ENCODE data around the gene GSTO2. TPM values are rescaled to one million over a fixed set of nuclear protein-coding genes. Genes with fewer than 3 reads are reported as not detected.

Gene GSTO2
- total RNA-seq, 3 donors from 2014 or later (not counting 1 experiment from before 2014, with no cell fraction given), result 0.75 to 1.4 (median 0.84) TPM

GRCh38 chr10:104334561-104334960 is 65.6 kb downstream of the GSTO2 start:
- Histone ChIP-seq H3K4me3 (ENCODE audit: low read length) (no peak overlapping the region), H3K4me1 (ENCODE audit: control insufficient read depth, insufficient read depth, low read length) (peaks cover 78% of the 10 kb centered on the region), H3K27me3 (ENCODE audit: control insufficient read depth, insufficient read depth, low read length) (no peaks in the 10 kb centered on the region), H3K36me3 (ENCODE audit: control insufficient read depth, insufficient read depth, low read length) (peaks cover 13% of the 10 kb centered on the region), H3K9me3 (ENCODE audit: control insufficient read depth, insufficient read depth, low read length) (no peaks in the 10 kb centered on the region), H3K27ac (ENCODE audit: low read length) (peak overlapping the region; percentile 94)
- H3K4me1 Mint-ChIP-seq, result peaks cover 81 to 87% of the 10 kb centered on the region in 2 donors
- H3K27ac Mint-ChIP-seq, result peak overlapping the region; percentile 98 to 100
- no peak for TF ChIP-seq CTCF (IDR thresholded peaks at IDR 0.05)
- no peak for ATAC-seq
- H3K27me3 Mint-ChIP-seq (ENCODE audit: low read depth in 2 of 2), result no peaks in the 10 kb centered on the region
- intact Hi-C loops (cut with micrococcal nuclease), result no loop called here
- no peak for DNase-seq
- H3K36me3 Mint-ChIP-seq, result peaks cover 6% of the 10 kb centered on the region
- 95% methylated on average over 6 of the region's 6 CpGs for WGBS (ENCODE audit: insufficient coverage)
- H3K9me3 Mint-ChIP-seq, result no peaks in the 10 kb centered on the region
- peak overlapping the region; percentile 72 for H3K4me3 Mint-ChIP-seq

- Histone ChIP-seq H3K36me3 (ENCODE audit: control insufficient read depth, insufficient read depth, low read length) (peaks cover 13% of the 10 kb centered on the region), H3K9me3 (ENCODE audit: control insufficient read depth, insufficient read depth, low read length) (no peaks in the 10 kb centered on the region), H3K27me3 (ENCODE audit: control insufficient read depth, insufficient read depth, low read length) (no peaks in the 10 kb centered on the region), H3K27ac (ENCODE audit: low read length) (peak overlapping the region; percentile 94), H3K4me3 (ENCODE audit: low read length) (no peak overlapping the region), H3K4me1 (ENCODE audit: control insufficient read depth, insufficient read depth, low read length) (peaks cover 72% of the 10 kb centered on the region)
- DNase-seq (peak in 1 of 2 donors; percentile 33), ATAC-seq (no peak)
- no peaks in the 10 kb centered on the region for H3K9me3 Mint-ChIP-seq
- intact Hi-C loops (cut with micrococcal nuclease), result loop anchor here (5.0 kb wide), 1 partner anchor 213 kb away; the partner anchor contains the start of gene SFR1
- 77% methylated on average over 13 of the region's 13 CpGs for WGBS (ENCODE audit: insufficient coverage)
- H3K36me3 Mint-ChIP-seq, result peaks cover 6% of the 10 kb centered on the region
- H3K4me3 Mint-ChIP-seq, result peak overlapping the region; percentile 72
- peaks cover 78 to 85% of the 10 kb centered on the region in 2 donors for H3K4me1 Mint-ChIP-seq
- no peak for TF ChIP-seq CTCF (IDR thresholded peaks at IDR 0.05)
- peaks cover 0 to 2% of the 10 kb centered on the region in 2 donors for H3K27me3 Mint-ChIP-seq (ENCODE audit: low read depth in 2 of 2)
- peak overlapping the region; percentile 98 to 100 for H3K27ac Mint-ChIP-seq
Measured at GRCh38 chr10:104334965-104335650, 66.1 kb downstream of the GSTO2 start.

GRCh38 chr10:104336821-104337467 is 68.0 kb downstream of the GSTO2 start:
- DNase-seq (peak in 1 of 2 donors; percentile 27), ATAC-seq (no peak)
- H3K9me3 Mint-ChIP-seq, result no peaks in the 10 kb centered on the region
- no peaks in the 10 kb centered on the region for H3K27me3 ChIP-seq (ENCODE audit: control insufficient read depth, insufficient read depth, low read length)
- 15% methylated on average over 12 of the region's 12 CpGs for WGBS (ENCODE audit: insufficient coverage)
- peaks cover 0 to 4% of the 10 kb centered on the region in 2 donors for H3K27me3 Mint-ChIP-seq (ENCODE audit: low read depth in 2 of 2)
- H3K9me3 ChIP-seq (ENCODE audit: control insufficient read depth, insufficient read depth, low read length), result no peaks in the 10 kb centered on the region
- peak overlapping the region; percentile 100 for H3K4me3 Mint-ChIP-seq
- intact Hi-C loops (cut with micrococcal nuclease), result loop anchor here (5.0 kb wide), 1 partner anchor 215 kb away; the partner anchor contains the start of gene SFR1
- peaks cover 9% of the 10 kb centered on the region for H3K36me3 ChIP-seq (ENCODE audit: control insufficient read depth, insufficient read depth, low read length)
- peaks cover 55% of the 10 kb centered on the region for H3K4me1 ChIP-seq (ENCODE audit: control insufficient read depth, insufficient read depth, low read length)
- peaks cover 59 to 69% of the 10 kb centered on the region in 2 donors for H3K4me1 Mint-ChIP-seq
- peak overlapping the region; percentile 98 to 100 for H3K27ac Mint-ChIP-seq
- H3K27ac ChIP-seq (ENCODE audit: low read length), result peak overlapping the region; percentile 95
- H3K4me3 ChIP-seq (ENCODE audit: low read length), result peak overlapping the region; percentile 61
- H3K36me3 Mint-ChIP-seq, result peaks cover 6% of the 10 kb centered on the region
- TF ChIP-seq CTCF (IDR thresholded peaks at IDR 0.05), result no peak

Data from natural killer cell (primary cell).